H1 (cell line): Measurements from ENCODE around the gene SLC7A9. TPM values are rescaled to one million over a fixed set of nuclear protein-coding genes. Genes with fewer than 3 reads are reported as not detected.

Experiments used
- CTBP2 ChIP-seq: IDR thresholded peaks from 2 replicates; pipeline ENCODE4 v1.7.0; 2011; ENCODE audit warnings: borderline replicate concordance, mild to moderate bottlenecking, moderate library complexity, mixed read lengths, low read length; ENCODE audit not compliant: insufficient read depth, insufficient read length
- SIX5 ChIP-seq: IDR thresholded peaks from 2 replicates; pipeline ENCODE4 v1.6.1; 2011; ENCODE audit warnings: mild to moderate bottlenecking, low read depth, low read length
- USF2 ChIP-seq: IDR thresholded peaks from 2 replicates; pipeline ENCODE4 v1.6.1; 2011; ENCODE audit warnings: low read length, improper control_type of control experiment
- polyA plus RNA-seq, 7 experiments: library from polyadenylated mRNA; depleted of rRNA in 3 of 7; stranded (reverse) in 5 of 7; unstranded in 2 of 7; fragments of >200 nt in 5 of 7; fragments of 200-250 nt in 2 of 7; gene quantifications; 1 replicate in 5 of 7; 2 replicates in 1 of 7; 4 replicates in 1 of 7; pipeline versions ENCODE4 v1.2.1 to v1.2.3, GENCODE V29; 2011 to 2013; ENCODE audit warnings: missing spikeins in 2 of 7, mixed read lengths in 2 of 7
- total RNA-seq: library from RNA; stranded (reverse); fragmentation: NEBNext Ultra II Directional; extraction: Animal tissue kit (Norgen Biotek cat#: 25700); gene quantifications from 2 replicates; pipeline ENCODE4 v1.2.1, GENCODE V29; 2021
- TF ChIP-seq, protein P1 (sequence below): IDR thresholded peaks from 2 replicates; pipeline ENCODE4 v1.6.1; 2012; ENCODE audit warnings: low read length, inconsistent platforms

Gene SLC7A9
- total and polyA plus RNA-seq, 2 of the 8 experiments (the other 6 are each of a cell fraction or from before 2014, with no cell fraction given): 0.15 TPM; not detected in 1

DNA sequence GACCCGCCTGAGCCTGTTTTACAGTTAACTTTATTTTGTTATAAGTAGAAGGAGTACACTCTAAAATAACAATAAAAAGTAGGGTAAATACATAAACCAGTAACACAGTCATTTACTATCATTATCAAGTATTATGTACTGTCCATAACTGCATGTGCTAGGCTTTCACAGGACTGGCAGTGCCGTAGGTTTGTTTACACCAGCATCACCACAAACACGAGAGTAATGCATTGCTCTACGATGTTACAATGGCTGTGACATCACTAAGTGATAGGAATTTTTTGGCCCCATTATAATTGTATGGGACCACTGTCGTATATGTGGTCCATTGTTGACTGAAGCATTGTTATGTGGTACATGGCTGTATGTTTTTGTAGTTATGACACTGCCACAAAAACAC lies 41.3 kb upstream of the SLC7A9 start (continued):
- TF ChIP-seq USF2 (no peak), CTBP2 (no peak), SIX5 (no peak)
- TF ChIP-seq, protein P1, sequence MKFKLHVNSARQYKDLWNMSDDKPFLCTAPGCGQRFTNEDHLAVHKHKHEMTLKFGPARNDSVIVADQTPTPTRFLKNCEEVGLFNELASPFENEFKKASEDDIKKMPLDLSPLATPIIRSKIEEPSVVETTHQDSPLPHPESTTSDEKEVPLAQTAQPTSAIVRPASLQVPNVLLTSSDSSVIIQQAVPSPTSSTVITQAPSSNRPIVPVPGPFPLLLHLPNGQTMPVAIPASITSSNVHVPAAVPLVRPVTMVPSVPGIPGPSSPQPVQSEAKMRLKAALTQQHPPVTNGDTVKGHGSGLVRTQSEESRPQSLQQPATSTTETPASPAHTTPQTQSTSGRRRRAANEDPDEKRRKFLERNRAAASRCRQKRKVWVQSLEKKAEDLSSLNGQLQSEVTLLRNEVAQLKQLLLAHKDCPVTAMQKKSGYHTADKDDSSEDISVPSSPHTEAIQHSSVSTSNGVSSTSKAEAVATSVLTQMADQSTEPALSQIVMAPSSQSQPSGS: no peak
- TF ChIP-seq, all 59 proteins: peak for 0
